HepG2 (cell line): Measurements from ENCODE around the gene CALML6. TPM values are rescaled to one million over a fixed set of nuclear protein-coding genes. Genes with fewer than 3 reads are reported as not detected.

Experiments used
- CEBPB ChIP-seq: IDR thresholded peaks from 2 replicates; pipeline ENCODE4 v1.6.1; 2011; ENCODE audit warnings: low read depth, low read length, improper control_type of control experiment, borderline replicate concordance
- CREM ChIP-seq, 2 experiments: sonication (generic) in 1 of 2; formaldehyde crosslinking in 1 of 2; IDR thresholded peaks; 2 replicates each; pipeline versions ENCODE4 v1.4.0 to v1.6.1; 2016 to 2020; ENCODE audit warnings: antibody characterized with exemption in 1 of 2, mild to moderate bottlenecking in 1 of 2, missing genetic modification reagents in 1 of 2
- CTCF ChIP-seq: sonication (generic); formaldehyde crosslinking; IDR thresholded peaks from 2 replicates; pipeline ENCODE4 v1.5.0; 2020; ENCODE audit warnings: mild to moderate bottlenecking, missing genetic modification reagents, moderate library complexity
- EP300 ChIP-seq, 3 experiments: sonication (generic) in 1 of 3; formaldehyde crosslinking in 1 of 3; IDR thresholded peaks; 2 replicates each; pipeline versions ENCODE4 v1.5.1 to v1.6.1; 2011 to 2020; ENCODE audit warnings: low read depth in 2 of 3, low read length in 2 of 3, borderline replicate concordance in 1 of 3, improper control_type of control experiment in 1 of 3, mild to moderate bottlenecking in 1 of 3, missing genetic modification reagents in 1 of 3, moderate library complexity in 1 of 3
- FOXO1 ChIP-seq: sonication (generic); formaldehyde crosslinking; IDR thresholded peaks from 2 replicates; pipeline ENCODE4 v1.4.0; 2020; ENCODE audit warnings: missing genetic modification reagents
- HOXA9 ChIP-seq: sonication (generic); formaldehyde crosslinking; IDR thresholded peaks from 2 replicates; pipeline ENCODE4 v1.8.1; 2022; ENCODE audit warnings: missing genetic modification reagents, mild to moderate bottlenecking, moderate library complexity, borderline replicate concordance
- JUNB ChIP-seq: sonication (generic); formaldehyde crosslinking; IDR thresholded peaks from 2 replicates; pipeline ENCODE4 v1.8.0; 2022; ENCODE audit warnings: missing genetic modification reagents, mild to moderate bottlenecking, borderline replicate concordance
- MAF1 ChIP-seq: sonication (generic); formaldehyde crosslinking; IDR thresholded peaks from 2 replicates; pipeline ENCODE4 v1.5.0; 2020; ENCODE audit warnings: missing genetic modification reagents, borderline replicate concordance
- MTA3 ChIP-seq: sonication (generic); formaldehyde crosslinking; IDR thresholded peaks from 2 replicates; pipeline ENCODE4 v1.4.0; 2020; ENCODE audit warnings: missing genetic modification reagents
- PBX3 ChIP-seq: sonication (generic); formaldehyde crosslinking; IDR thresholded peaks from 2 replicates; pipeline ENCODE4 v1.8.1; 2023; ENCODE audit warnings: missing genetic modification reagents, inconsistent platforms, borderline replicate concordance
- RBFOX2 ChIP-seq: fragments of 200-400 bp; formaldehyde crosslinking; IDR thresholded peaks from 2 replicates; pipeline ENCODE4 v1.6.1; 2017; ENCODE audit warnings: low read depth, mild to moderate bottlenecking, low read length
- SMARCC2 ChIP-seq: fragments of 450-650 bp; IDR thresholded peaks from 2 replicates; pipeline ENCODE4 v1.6.1; 2017; ENCODE audit warnings: antibody characterized with exemption, mild to moderate bottlenecking
- SOX5 ChIP-seq: IDR thresholded peaks from 2 replicates; pipeline ENCODE4 v1.6.1; 2016; ENCODE audit warnings: borderline replicate concordance
- YEATS4 ChIP-seq: sonication (generic); formaldehyde crosslinking; IDR thresholded peaks from 2 replicates; pipeline ENCODE4 v1.4.0; 2020; ENCODE audit warnings: missing genetic modification reagents, borderline replicate concordance
- ZBTB8A ChIP-seq: sonication (generic); formaldehyde crosslinking; IDR thresholded peaks from 2 replicates; pipeline ENCODE4 v1.4.0; 2020; ENCODE audit warnings: mild to moderate bottlenecking, low read depth, missing genetic modification reagents, borderline replicate concordance
- ZNF18 ChIP-seq: sonication (generic); formaldehyde crosslinking; IDR thresholded peaks from 2 replicates; pipeline ENCODE4 v1.8.0; 2022; ENCODE audit warnings: mild to moderate bottlenecking, missing genetic modification reagents; ENCODE audit not compliant: insufficient replicate concordance
- ZNF431 ChIP-seq: sonication (generic); formaldehyde crosslinking; IDR thresholded peaks from 2 replicates; pipeline ENCODE4 v1.9.0; 2022; ENCODE audit warnings: missing genetic modification reagents, low read depth, mild to moderate bottlenecking, borderline replicate concordance
- ZNF510 ChIP-seq: sonication (generic); formaldehyde crosslinking; IDR thresholded peaks from 2 replicates; pipeline ENCODE4 v1.4.0; 2020; ENCODE audit warnings: low read depth, mild to moderate bottlenecking, missing genetic modification reagents
- ZNF580 ChIP-seq: IDR thresholded peaks from 2 replicates; pipeline ENCODE4 v1.6.1; 2016; ENCODE audit warnings: low read depth, borderline replicate concordance
- ZNF670 ChIP-seq: sonication (generic); formaldehyde crosslinking; IDR thresholded peaks from 2 replicates; pipeline ENCODE4 v1.8.0; 2022; ENCODE audit warnings: mild to moderate bottlenecking, missing genetic modification reagents, borderline replicate concordance
- ZNF720 ChIP-seq: sonication (generic); formaldehyde crosslinking; IDR thresholded peaks from 2 replicates; pipeline ENCODE4 v1.4.0; 2020; ENCODE audit warnings: missing genetic modification reagents
- ZNF800 ChIP-seq: sonication (generic); formaldehyde crosslinking; IDR thresholded peaks from 2 replicates; pipeline ENCODE4 v1.4.0; 2020; ENCODE audit warnings: missing genetic modification reagents
- polyA plus RNA-seq, 8 experiments: library from polyadenylated mRNA; depleted of rRNA in 3 of 8; stranded (reverse) in 7 of 8; unstranded in 1 of 8; fragments of >200 nt; fragmentation: Illumina TruSeq in 4 of 8; extraction: Trizol in 4 of 8; gene quantifications; 2 replicates each; pipeline versions ENCODE4 v1.2.1 to v1.2.3, GENCODE V29; 2011 to 2016; ENCODE audit warnings: low read depth in 4 of 8, missing spikeins in 1 of 8, mixed read lengths in 1 of 8; ENCODE audit not compliant: insufficient read depth in 1 of 8
- total RNA-seq, 5 experiments: library from RNA; depleted of rRNA; stranded (reverse); fragments of >200 nt; fragmentation: Illumina TruSeq; extraction: Trizol; gene quantifications; 2 replicates each; pipeline ENCODE4 v1.2.3, GENCODE V29; 2016; ENCODE audit warnings: low read depth in 1 of 5

CALML6 gene
- total and polyA plus RNA-seq, 2 of the 13 experiments (the other 11 are each of a cell fraction or from before 2014, with no cell fraction given), result 0.11 to 0.12 TPM

GRCh38 chr1:1891349-1892078 lies 23.5 kb upstream of the CALML6 start (continued):
- TF ChIP-seq MAF1 (no peak), JUNB (no peak), ZNF510 (CRISPR knock-in tag) (no peak), ZNF580 (no peak), FOXO1 (CRISPR knock-in tag) (no peak), CEBPB (no peak), ZNF720 (CRISPR knock-in tag) (no peak), PBX3 (CRISPR knock-in tag) (no peak), MTA3 (CRISPR knock-in tag) (no peak), CTCF (CRISPR knock-in tag) (no peak), EP300 (IDR thresholded peaks at IDR 0.05; ENCODE audit: low read depth in 2 of 2, low read length in 2 of 2) (no peak), EP300 (CRISPR knock-in tag; IDR thresholded peaks at IDR 0.05; ENCODE audit: borderline replicate concordance) (no peak), HOXA9 (CRISPR knock-in tag) (no peak), ZBTB8A (CRISPR knock-in tag) (no peak), ZNF431 (CRISPR knock-in tag) (no peak), YEATS4 (no peak), ZNF670 (CRISPR knock-in tag) (0 out of 2 replicates have a peak, but pooled peaks have one; percentile 52), CREM (IDR thresholded peaks at IDR 0.05) (no peak), CREM (CRISPR knock-in tag; IDR thresholded peaks at IDR 0.05) (no peak), SOX5 (CRISPR knock-in tag) (no peak; the same call in 1 of the 2 replicates), SMARCC2 (no peak), RBFOX2 (peak; percentile 72), ZNF800 (0 out of 2 replicates have a peak, but pooled peaks have one; percentile 32), ZNF18 (CRISPR knock-in tag) (no peak)
